Fibroblast of villous mesenchyme (primary cell): ENCODE measurements around the gene TMEM106B. TPM values are rescaled to one million over a fixed set of nuclear protein-coding genes. Genes with fewer than 3 reads are reported as not detected.
A peak's percentile ranks its signal among the peaks of the same experiment; 100 is the strongest.
"Not testable (repeated sequence)": the region's sequence is repeated elsewhere in the genome, so short reads cannot be mapped to it uniquely, and the experiment has no call there.

Source experiments
- DNase-seq: peaks from one replicate; pipeline ENCODE4 v3.0.0-alpha.2; 2010; ENCODE audit warnings: low read depth
- H3K4me3 ChIP-seq: 2 replicates; pipeline ENCODE4 v1.5.1; 2011; ENCODE audit warnings: low read depth, mild to moderate bottlenecking, low read length
- total RNA-seq: library from RNA; depleted of rRNA; stranded (reverse); fragments of >200 nt; gene quantifications from 2 replicates; pipeline ENCODE4 v1.2.3, GENCODE V29; 2012
- TF ChIP-seq, protein P1 (sequence below): IDR thresholded peaks from 2 replicates; pipeline ENCODE4 v1.5.1; 2012; ENCODE audit warnings: low read depth, mild to moderate bottlenecking, low read length; ENCODE audit not compliant: insufficient read depth

Gene TMEM106B
- total RNA-seq, 1 donor, result 79.0 TPM

DNA sequence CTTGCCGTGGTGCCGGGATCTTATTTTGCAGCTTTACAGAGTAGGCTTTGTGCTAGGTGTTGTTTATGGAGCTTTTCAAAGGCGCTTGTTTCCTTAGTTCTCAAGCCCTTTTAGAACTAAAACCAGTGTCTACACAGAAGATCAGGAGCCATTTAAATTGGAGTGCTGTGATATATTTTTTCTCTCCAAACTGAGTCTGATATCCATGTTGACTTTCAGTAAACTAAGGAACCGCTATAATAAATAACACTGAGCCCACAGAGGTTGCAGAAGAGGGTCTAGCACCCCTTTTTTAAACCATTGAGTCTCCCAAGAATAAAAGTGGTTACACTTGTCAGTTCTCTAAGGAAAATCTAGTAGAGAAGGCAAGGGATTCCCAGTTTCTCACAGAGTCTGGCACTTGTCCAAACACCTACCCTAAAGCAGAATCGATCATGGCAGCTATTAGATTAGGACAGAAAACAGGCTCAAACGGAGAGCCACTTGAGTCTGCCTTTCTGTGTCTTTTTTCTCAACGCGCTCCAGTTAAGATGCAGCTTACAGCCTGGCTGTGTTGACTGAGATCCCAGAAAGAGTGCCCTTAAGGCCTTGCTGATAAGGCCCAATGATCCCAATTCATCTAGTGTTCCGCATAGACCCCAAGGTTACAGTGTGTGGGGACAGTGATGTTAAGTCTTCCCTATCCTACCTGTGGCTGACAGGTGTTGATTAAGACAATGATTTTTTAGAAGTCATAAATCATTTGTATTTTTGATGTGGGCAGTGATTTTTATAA, 804 bp downstream of the TMEM106B start:
- peak; percentile 19 for DNase-seq
- H3K4me3 ChIP-seq, result peak overlapping the region; percentile 84
- TF ChIP-seq, protein P1, sequence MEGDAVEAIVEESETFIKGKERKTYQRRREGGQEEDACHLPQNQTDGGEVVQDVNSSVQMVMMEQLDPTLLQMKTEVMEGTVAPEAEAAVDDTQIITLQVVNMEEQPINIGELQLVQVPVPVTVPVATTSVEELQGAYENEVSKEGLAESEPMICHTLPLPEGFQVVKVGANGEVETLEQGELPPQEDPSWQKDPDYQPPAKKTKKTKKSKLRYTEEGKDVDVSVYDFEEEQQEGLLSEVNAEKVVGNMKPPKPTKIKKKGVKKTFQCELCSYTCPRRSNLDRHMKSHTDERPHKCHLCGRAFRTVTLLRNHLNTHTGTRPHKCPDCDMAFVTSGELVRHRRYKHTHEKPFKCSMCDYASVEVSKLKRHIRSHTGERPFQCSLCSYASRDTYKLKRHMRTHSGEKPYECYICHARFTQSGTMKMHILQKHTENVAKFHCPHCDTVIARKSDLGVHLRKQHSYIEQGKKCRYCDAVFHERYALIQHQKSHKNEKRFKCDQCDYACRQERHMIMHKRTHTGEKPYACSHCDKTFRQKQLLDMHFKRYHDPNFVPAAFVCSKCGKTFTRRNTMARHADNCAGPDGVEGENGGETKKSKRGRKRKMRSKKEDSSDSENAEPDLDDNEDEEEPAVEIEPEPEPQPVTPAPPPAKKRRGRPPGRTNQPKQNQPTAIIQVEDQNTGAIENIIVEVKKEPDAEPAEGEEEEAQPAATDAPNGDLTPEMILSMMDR, result no peak

DNA sequence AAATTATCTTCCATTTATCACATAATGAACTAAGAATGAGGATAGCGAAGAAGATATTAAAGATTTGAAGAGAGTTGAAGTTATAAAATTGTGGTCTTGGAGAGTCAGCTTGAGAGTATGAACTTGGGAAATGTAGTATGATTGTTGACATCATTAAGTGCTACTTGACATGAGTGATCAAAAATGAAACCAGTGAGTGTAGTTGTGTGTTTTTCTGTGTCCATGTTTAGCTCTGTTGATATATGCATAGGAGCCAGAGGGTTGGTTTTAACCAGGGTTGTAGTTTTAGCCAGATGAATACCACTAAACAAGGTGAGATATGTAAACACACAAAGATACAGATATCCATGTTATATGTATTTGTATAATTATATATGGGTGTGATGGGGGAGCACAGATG, 6.2 kb downstream of the TMEM106B start:
- TF ChIP-seq, protein P1, result no peak
- no peak for DNase-seq
- H3K4me3 ChIP-seq, result no peak overlapping the region

DNA sequence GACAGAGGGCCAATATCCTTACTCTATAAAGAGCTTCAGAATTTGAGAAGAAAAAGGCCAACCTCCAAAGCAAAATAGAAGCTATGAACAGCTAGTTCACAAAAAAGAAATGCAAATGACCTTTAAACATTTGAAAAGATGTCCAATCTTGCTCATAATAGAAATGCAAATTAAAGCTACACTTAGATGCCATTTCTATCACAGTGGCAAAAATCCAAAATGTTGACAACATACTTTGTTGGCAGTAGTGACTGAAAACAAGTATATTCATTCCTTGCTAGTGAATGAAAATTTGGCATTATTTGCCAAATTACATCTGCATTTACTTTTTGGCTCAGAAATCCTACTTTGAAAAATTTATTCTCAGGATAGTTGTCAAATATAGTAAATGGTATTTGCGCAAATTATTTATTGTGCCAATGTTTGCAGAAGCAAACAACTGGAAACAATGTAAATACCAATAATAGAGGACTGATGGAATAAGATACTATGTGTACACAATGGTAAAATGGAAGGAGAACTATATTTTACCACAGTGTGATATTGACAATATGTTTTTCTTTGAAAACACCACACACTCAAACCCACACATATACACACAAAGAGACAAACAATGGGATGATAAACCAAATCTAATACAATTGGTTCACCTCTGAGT, 9.4 kb downstream of the TMEM106B start:
- H3K4me3 ChIP-seq, result no peak overlapping the region
- DNase-seq, result no peak

DNA sequence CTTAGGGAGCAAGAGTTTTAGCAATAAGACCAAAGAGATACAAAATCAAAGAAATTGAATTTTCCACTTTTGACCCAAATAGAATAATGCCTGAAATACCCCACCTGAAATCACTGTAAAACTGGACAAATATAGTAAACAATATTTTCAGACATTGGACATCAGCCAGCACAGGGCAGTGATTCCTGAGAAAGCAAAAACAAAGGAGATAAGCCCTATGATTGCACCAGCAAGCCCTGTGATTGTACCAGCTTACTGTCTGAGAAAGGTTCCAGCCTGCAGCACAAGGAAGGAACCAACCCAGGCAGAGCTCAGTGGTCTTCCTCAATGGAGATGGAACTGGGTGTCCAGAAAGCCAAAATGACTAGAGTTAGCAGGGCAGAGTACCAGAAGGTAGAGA, 10.3 kb downstream of the TMEM106B start:
- TF ChIP-seq, protein P1, result no peak
- no peak overlapping the region for H3K4me3 ChIP-seq
- peak; percentile 3 for DNase-seq

More for the DNA sequence above, 9.4 kb downstream of the TMEM106B start:
- TF ChIP-seq, protein P1, result no peak

DNA sequence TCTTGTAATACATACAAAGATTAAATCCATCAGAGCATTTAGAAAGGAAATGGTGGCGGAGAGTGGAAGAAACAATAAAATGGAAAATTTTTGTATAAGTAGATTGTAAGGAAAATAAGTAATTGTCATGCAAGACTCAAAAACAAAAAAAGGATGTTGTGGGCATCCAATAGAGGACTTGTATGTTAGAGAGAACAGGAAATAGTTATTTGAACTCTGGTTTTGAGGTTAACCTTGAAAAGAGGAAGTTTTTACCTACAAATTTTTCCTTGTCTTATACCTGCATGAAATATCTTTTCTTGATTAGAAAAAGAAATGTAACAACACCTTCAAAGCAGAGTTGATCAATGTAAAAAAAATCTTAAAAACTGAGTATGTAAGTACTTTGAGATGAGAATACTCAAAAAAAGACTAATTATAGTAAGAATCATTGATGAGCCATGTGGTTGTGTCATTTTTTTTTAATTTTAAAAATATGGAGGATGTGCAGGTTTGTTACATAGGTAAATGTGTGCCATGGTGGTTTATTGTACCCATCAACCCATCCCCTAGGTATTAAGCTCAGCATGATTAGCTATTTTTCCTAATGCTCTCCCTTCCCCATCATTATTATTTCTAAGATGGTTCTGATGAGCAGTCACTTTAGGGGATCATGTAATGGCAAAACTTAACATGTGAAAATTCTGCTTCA, 11.9 kb downstream of the TMEM106B start:
- H3K4me3 ChIP-seq, result no peak overlapping the region
- DNase-seq, result no peak
- TF ChIP-seq, protein P1, result no peak

DNA sequence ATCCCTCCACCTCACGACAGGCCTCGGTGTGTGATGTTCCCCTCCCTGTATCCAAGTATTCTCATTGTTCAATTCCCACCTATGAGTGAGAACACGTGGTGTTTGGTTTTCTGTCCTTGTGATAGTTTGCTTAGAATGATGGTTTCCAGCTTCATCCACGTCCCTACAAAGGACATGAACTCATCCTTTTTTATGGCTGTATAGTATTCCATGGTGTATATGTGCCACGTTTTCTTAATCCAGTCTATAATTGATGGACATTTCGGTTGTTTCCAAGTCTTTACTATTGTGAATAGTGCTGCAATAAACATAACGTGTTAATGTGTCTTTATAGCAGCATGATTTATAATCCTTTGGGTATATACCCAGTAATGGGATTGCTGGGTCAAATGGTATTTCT, 13.9 kb downstream of the TMEM106B start:
- not testable (repeated sequence) for H3K4me3 ChIP-seq, DNase-seq

DNA sequence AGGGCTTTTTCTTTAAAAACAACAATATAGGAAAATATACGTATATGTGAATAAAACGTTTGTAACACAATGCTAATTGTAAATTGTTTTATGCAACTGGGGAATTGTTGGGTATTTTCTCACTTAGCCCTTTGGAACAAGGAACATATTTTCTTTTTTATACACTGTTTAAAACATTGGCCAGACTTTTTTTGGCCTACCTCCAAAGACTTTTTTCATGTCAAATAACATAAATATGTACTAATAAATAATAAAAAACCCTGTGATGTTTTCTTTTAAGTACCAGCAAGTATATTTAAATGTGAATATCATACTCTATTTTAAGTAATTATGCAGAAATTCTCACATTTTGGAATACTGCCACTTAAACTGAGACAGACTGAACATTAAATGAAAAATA, 15.7 kb downstream of the TMEM106B start:
- TF ChIP-seq, protein P1, result no peak

More for the DNA sequence above, 15.7 kb downstream of the TMEM106B start:
- no peak for DNase-seq
- no peak overlapping the region for H3K4me3 ChIP-seq
